ENCODE measurements around the gene FBLN5. TPM values are rescaled to one million over a fixed set of nuclear protein-coding genes. Genes with fewer than 3 reads are reported as not detected.

Gene FBLN5
- total RNA-seq, 1 donor from 2014 or later: 130 TPM

- intact Hi-C loops (cut with DNase I): no loop called here
- H3K36me3 ChIP-seq: peaks cover 17% of the 10 kb centered on the region
- H3K9me3 ChIP-seq: no peaks in the 10 kb centered on the region
- H3K27me3 ChIP-seq (ENCODE audit: low read depth): no peaks in the 10 kb centered on the region
- peak overlapping the region; percentile 74 for H3K27ac ChIP-seq
- no peak overlapping the region for H3K4me3 ChIP-seq
- peaks cover 55% of the 10 kb centered on the region for H3K4me1 ChIP-seq
- no peak for TF ChIP-seq CTCF (IDR thresholded peaks at IDR 0.05)
- no peak for ATAC-seq
- DNase-seq: no peak
Measured at GRCh38 chr14:91870001-91870400, 77.5 kb downstream of the FBLN5 start.

- Histone ChIP-seq H3K36me3 (peaks cover 17% of the 10 kb centered on the region), H3K27me3 (ENCODE audit: low read depth) (no peaks in the 10 kb centered on the region), H3K4me1 (peaks cover 51% of the 10 kb centered on the region), H3K4me3 (no peak overlapping the region), H3K27ac (peak overlapping the region; percentile 74), H3K9me3 (no peaks in the 10 kb centered on the region)
- ATAC-seq (no peak), DNase-seq (no peak)
- no peak for TF ChIP-seq CTCF (IDR thresholded peaks at IDR 0.05)
- intact Hi-C loops (cut with DNase I): no loop called here
Measured at GRCh38 chr14:91869556-91869955, 77.9 kb downstream of the FBLN5 start.

- no peak for TF ChIP-seq CTCF (IDR thresholded peaks at IDR 0.05)
- Histone ChIP-seq H3K4me3 (peak within 1 kb of the TSS; percentile 29), H3K27ac (peak within 1 kb of the TSS; percentile 36), H3K4me1 (peaks cover 31% of the 10 kb centered on the region), H3K36me3 (peaks cover 17% of the 10 kb centered on the region), H3K27me3 (ENCODE audit: low read depth) (no peaks in the 10 kb centered on the region), H3K9me3 (no peaks in the 10 kb centered on the region)
- ATAC-seq (peak in 1 of 2 donors; percentile 44), DNase-seq (no peak)
- intact Hi-C loops (cut with DNase I): no loop called here
Measured at GRCh38 chr14:91867316-91867988, 80.0 kb downstream of the FBLN5 start, which contains the start of gene TC2N. TC2N (minus strand) TSS chr14:91867536; CDS start chr14:91813769, 53,767 bp downstream.

GRCh38 chr14:91866511-91867295, 80.8 kb downstream of the FBLN5 start:
- H3K4me3 ChIP-seq: peak overlapping the region; percentile 29
- intact Hi-C loops (cut with DNase I): no loop called here

GRCh38 chr14:91866061-91866460, 81.4 kb downstream of the FBLN5 start:
- H3K4me1 ChIP-seq: peaks cover 21% of the 10 kb centered on the region
- DNase-seq (no peak), ATAC-seq (peak in 1 of 2 donors; percentile 50)
- H3K27ac ChIP-seq: peak overlapping the region; percentile 36
- no peak for TF ChIP-seq CTCF (IDR thresholded peaks at IDR 0.05)
- intact Hi-C loops (cut with DNase I): no loop called here
- peak overlapping the region; percentile 29 for H3K4me3 ChIP-seq
- H3K9me3 ChIP-seq: no peaks in the 10 kb centered on the region
- no peaks in the 10 kb centered on the region for H3K27me3 ChIP-seq (ENCODE audit: low read depth)
- H3K36me3 ChIP-seq: peaks cover 17% of the 10 kb centered on the region

More at GRCh38 chr14:91866511-91867295, 80.8 kb downstream of the FBLN5 start:
- Histone ChIP-seq H3K27ac (peak overlapping the region; percentile 36), H3K9me3 (no peaks in the 10 kb centered on the region), H3K36me3 (peaks cover 17% of the 10 kb centered on the region), H3K4me1 (peaks cover 23% of the 10 kb centered on the region), H3K27me3 (ENCODE audit: low read depth) (no peaks in the 10 kb centered on the region)
- TF ChIP-seq CTCF (IDR thresholded peaks at IDR 0.05): no peak
- DNase-seq: no peak
- no peak for ATAC-seq
